ENCODE results near the gene EML1.

DNA sequence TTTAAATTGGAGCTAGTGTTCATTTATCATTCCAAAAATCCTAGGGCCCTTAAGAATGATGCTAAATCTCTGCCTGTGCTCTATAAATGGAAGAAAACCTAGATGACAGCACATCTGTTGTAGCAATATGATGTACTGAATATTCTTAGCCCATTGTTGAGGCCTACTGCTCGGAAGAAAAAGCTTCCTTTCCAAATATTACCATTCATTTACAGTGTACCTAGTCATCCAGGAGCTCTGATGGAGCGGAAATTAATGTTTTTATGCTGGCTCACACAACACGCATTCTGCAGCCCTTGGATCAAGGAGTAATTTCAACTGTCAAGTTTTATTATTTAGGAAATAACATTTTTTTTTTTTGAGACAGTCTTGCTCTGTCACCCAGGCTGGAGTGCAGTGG is 77.4 kb downstream of the EML1 start:
- TF ChIP-seq CTCF (IDR thresholded peaks at IDR 0.05; ENCODE audit: insufficient read depth, low read length) (no peak), POLR2AphosphoS5 (IDR thresholded peaks at IDR 0.05; ENCODE audit: low read depth) (no peak), SPI1 (IDR thresholded peaks at IDR 0.05; ENCODE audit: borderline replicate concordance, low read depth) (no peak), REST (IDR thresholded peaks at IDR 0.05; ENCODE audit: insufficient replicate concordance, low read depth) (no peak), GABPA (IDR thresholded peaks at IDR 0.05; ENCODE audit: low read depth) (no peak)
